Stimulated activated CD4-positive, alpha-beta T cell treated with anti-CD3 and anti-CD28 coated beads, Interleukin-4, amount 100 ng/mL, for 24 hours (primary cell): ENCODE results near the gene CSTB.
A peak's percentile ranks its signal among the peaks of the same experiment; 100 is the strongest.

ENCODE experiments used
- DNase-seq: peaks from one replicate; pipeline ENCODE4 v3.0.0-alpha.2; 2020

The CSTB gene

GRCh38 chr21:43789276-43790009 is 13.3 kb upstream of the CSTB start, which contains the start of gene RRP1:
RRP1 (plus strand) TSS chr21:43789577; CDS start chr21:43789630, 53 bp downstream.
- peak; percentile 93 for DNase-seq

- DNase-seq: no peak
Measured at GRCh38 chr21:43786807-43787440, 10.8 kb upstream of the CSTB start.

- DNase-seq: no peak
Measured at GRCh38 chr21:43786300-43786806, 10.2 kb upstream of the CSTB start.

GRCh38 chr21:43785134-43785533 is 9.0 kb upstream of the CSTB start:
- DNase-seq: no peak

GRCh38 chr21:43783098-43783700 is 7.1 kb upstream of the CSTB start:
- DNase-seq: no peak

- no peak for DNase-seq
Measured at GRCh38 chr21:43782431-43783097, 6.5 kb upstream of the CSTB start.

- DNase-seq: no peak
Measured at GRCh38 chr21:43781846-43782245, 5.7 kb upstream of the CSTB start.

GRCh38 chr21:43779660-43780059 is 3.6 kb upstream of the CSTB start:
- no peak for DNase-seq

GRCh38 chr21:43778469-43779335 is 2.6 kb upstream of the CSTB start:
- no peak for DNase-seq

GRCh38 chr21:43777953-43778352 is 1.8 kb upstream of the CSTB start:
- no peak for DNase-seq

GRCh38 chr21:43775190-43775589 is 918 bp downstream of the CSTB start:
- no peak for DNase-seq

GRCh38 chr21:43774163-43774562 is 1.9 kb downstream of the CSTB start:
- no peak for DNase-seq

GRCh38 chr21:43772425-43772821 is 3.7 kb downstream of the CSTB start:
- no peak for DNase-seq

GRCh38 chr21:43771698-43772424 is 4.2 kb downstream of the CSTB start:
- DNase-seq: no peak

GRCh38 chr21:43771199-43771675 is 4.9 kb downstream of the CSTB start:
- no peak for DNase-seq

- DNase-seq: no peak
Measured at GRCh38 chr21:43770066-43770655, 5.9 kb downstream of the CSTB start.

- DNase-seq: no peak
Measured at GRCh38 chr21:43769325-43769958, 6.7 kb downstream of the CSTB start.

- DNase-seq: no peak
Measured at GRCh38 chr21:43768868-43769167, 7.3 kb downstream of the CSTB start.

- DNase-seq: no peak
Measured at GRCh38 chr21:43767984-43768867, 7.9 kb downstream of the CSTB start.

GRCh38 chr21:43767498-43767983 is 8.6 kb downstream of the CSTB start:
- DNase-seq: no peak
